DND-41 (cell line): ENCODE results near the gene ACACA.

Experiments used
- ATAC-seq: fragments of 200-7000 bp; cut with Tn5 transposase; 3 replicates; pipeline ENCODE4 v1.9.1; 2021; ENCODE audit warnings: low read depth; ENCODE audit not compliant: insufficient read depth
- DNase-seq: peaks from one replicate; pipeline ENCODE4 v3.0.0-alpha.2; 2020
- H2AFZ ChIP-seq: 2 replicates; pipeline ENCODE4 v1.6.0; 2012; ENCODE audit warnings: low read depth, low read length
- H3K27ac ChIP-seq: 2 replicates; pipeline ENCODE4 v1.5.1; 2012; ENCODE audit warnings: low read length, inconsistent platforms
- H3K27me3 ChIP-seq: fragments of 200-600 bp; sonication (generic); 2 replicates; pipeline ENCODE4 v1.6.0; 2012; ENCODE audit warnings: low read length, mild to moderate bottlenecking, inconsistent platforms; ENCODE audit not compliant: insufficient read depth, poor library complexity
- H3K36me3 ChIP-seq: 2 replicates; pipeline ENCODE4 v1.5.1; 2012; ENCODE audit warnings: low read length, inconsistent platforms; ENCODE audit not compliant: insufficient read depth
- H3K4me1 ChIP-seq: 2 replicates; pipeline ENCODE4 v1.5.1; 2012; ENCODE audit warnings: mild to moderate bottlenecking, low read length; ENCODE audit not compliant: insufficient read depth
- H3K4me2 ChIP-seq: 2 replicates; pipeline ENCODE4 v1.6.0; 2012; ENCODE audit warnings: mild to moderate bottlenecking, moderate library complexity, low read length, inconsistent platforms; ENCODE audit not compliant: insufficient read depth
- H3K4me3 ChIP-seq, 2 experiments: fragments of 200-600 bp in 1 of 2; shearing (Covaris generic) in 1 of 2; 2 replicates each; pipeline ENCODE4 v1.5.1; 2012 to 2016; ENCODE audit warnings: inconsistent platforms in 2 of 2, low read length in 2 of 2, mild to moderate bottlenecking in 2 of 2, low read depth in 1 of 2, moderate library complexity in 1 of 2
- H3K79me2 ChIP-seq: 2 replicates; pipeline ENCODE4 v1.6.0; 2012; ENCODE audit warnings: low read length, inconsistent platforms; ENCODE audit not compliant: insufficient read depth
- H3K9ac ChIP-seq: 2 replicates; pipeline ENCODE4 v1.6.0; 2012; ENCODE audit warnings: low read depth, mild to moderate bottlenecking, inconsistent platforms, low read length, moderate library complexity
- H3K9me3 ChIP-seq: 2 replicates; pipeline ENCODE4 v1.5.1; 2012; ENCODE audit warnings: low read length, moderate library complexity, mild to moderate bottlenecking, inconsistent platforms; ENCODE audit not compliant: insufficient read depth, severe bottlenecking
- H4K20me1 ChIP-seq: 2 replicates; pipeline ENCODE4 v1.6.0; 2012; ENCODE audit warnings: low read length; ENCODE audit not compliant: insufficient read depth
- EZH2 ChIP-seq: IDR thresholded peaks from 3 replicates; pipeline ENCODE4 v1.6.1; 2012; ENCODE audit warnings: borderline replicate concordance, low read depth, mild to moderate bottlenecking, moderate library complexity, low read length, inconsistent platforms; ENCODE audit not compliant: severe bottlenecking
- TF ChIP-seq, protein P1 (sequence below): IDR thresholded peaks from 2 replicates; pipeline ENCODE4 v1.5.1; 2012; ENCODE audit warnings: borderline replicate concordance, low read length, moderate library complexity, mild to moderate bottlenecking; ENCODE audit not compliant: poor library complexity, severe bottlenecking; ENCODE audit errors: extremely low read depth

ACACA gene

DNA sequence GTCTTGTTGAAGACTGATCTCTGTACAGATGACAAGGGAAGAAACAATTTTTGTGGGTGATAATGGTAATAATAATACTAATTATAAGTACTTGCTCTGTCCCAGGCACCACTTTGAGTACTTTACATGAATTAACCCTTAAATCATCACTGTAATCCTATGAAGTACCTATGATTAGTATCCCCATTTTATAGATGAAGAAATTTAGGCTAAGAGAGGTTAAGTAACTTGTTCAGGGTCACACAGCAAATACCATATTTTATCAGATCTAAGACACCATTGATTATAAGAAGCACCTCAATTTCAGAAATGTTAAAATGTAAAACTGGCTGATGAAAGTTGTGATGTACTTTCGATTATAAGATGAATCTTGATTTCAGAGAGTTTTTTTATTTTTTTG lies 18.6 kb upstream of the ACACA start:
- no peak overlapping the region for H3K4me2 ChIP-seq
- peaks cover 18% of the 10 kb centered on the region for H3K79me2 ChIP-seq
- no peaks in the 10 kb centered on the region for H3K9me3 ChIP-seq
- no peaks in the 10 kb centered on the region for H3K4me1 ChIP-seq
- no peak overlapping the region for H3K27ac ChIP-seq
- peaks cover 4% of the 10 kb centered on the region; the same call in 1 of the 2 replicates for H4K20me1 ChIP-seq
- H3K9ac ChIP-seq, result no peak overlapping the region
- H2AFZ ChIP-seq, result no peak overlapping the region
- no peaks in the 10 kb centered on the region for H3K27me3 ChIP-seq
- DNase-seq, result no peak
- TF ChIP-seq EZH2, result no peak
- TF ChIP-seq, protein P1, sequence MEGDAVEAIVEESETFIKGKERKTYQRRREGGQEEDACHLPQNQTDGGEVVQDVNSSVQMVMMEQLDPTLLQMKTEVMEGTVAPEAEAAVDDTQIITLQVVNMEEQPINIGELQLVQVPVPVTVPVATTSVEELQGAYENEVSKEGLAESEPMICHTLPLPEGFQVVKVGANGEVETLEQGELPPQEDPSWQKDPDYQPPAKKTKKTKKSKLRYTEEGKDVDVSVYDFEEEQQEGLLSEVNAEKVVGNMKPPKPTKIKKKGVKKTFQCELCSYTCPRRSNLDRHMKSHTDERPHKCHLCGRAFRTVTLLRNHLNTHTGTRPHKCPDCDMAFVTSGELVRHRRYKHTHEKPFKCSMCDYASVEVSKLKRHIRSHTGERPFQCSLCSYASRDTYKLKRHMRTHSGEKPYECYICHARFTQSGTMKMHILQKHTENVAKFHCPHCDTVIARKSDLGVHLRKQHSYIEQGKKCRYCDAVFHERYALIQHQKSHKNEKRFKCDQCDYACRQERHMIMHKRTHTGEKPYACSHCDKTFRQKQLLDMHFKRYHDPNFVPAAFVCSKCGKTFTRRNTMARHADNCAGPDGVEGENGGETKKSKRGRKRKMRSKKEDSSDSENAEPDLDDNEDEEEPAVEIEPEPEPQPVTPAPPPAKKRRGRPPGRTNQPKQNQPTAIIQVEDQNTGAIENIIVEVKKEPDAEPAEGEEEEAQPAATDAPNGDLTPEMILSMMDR, result no peak
- ATAC-seq, result no peak
- no peak overlapping the region for H3K4me3 ChIP-seq
- H3K36me3 ChIP-seq, result peaks cover 81% of the 10 kb centered on the region

DNA sequence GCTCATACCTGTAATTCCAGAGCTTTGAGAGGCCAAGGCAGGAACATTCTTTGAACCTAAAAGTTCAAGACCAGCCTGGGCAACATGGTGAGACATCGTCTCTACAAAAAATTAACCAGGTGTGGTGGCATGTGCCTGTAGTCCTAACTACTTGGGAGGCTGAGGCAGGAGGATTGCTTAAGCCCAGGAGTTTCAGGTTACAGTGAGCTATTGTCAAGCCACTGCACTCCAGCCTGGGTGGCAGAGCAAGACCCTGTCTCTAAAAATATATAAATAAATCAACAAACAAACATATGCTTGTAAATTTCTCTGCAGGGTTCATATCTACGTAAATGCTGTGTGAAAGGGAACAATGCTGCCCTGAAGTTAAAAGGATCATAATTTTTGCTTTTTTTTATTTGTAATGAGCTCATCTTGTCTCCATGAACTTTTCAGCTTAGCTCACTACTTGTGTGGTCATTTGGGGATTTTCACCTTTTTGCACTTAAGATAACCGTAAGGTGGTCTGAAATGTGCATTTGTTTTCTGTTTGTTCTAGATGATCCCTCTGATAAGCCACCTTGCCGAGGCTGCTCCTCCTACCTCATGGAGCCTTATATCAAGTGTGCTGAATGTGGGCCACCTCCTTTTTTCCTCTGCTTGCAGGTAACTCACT lies 16.5 kb upstream of the ACACA start:
- no peak overlapping the region for H3K4me3 ChIP-seq
- H3K27me3 ChIP-seq, result no peaks in the 10 kb centered on the region
- no peak overlapping the region for H3K27ac ChIP-seq
- ATAC-seq, result no peak
- no peak for TF ChIP-seq EZH2
- TF ChIP-seq, protein P1, result no peak
- peaks cover 8% of the 10 kb centered on the region; the same call in 1 of the 2 replicates for H4K20me1 ChIP-seq
- no peak overlapping the region for H3K9ac ChIP-seq
- no peaks in the 10 kb centered on the region for H3K9me3 ChIP-seq
- H3K4me1 ChIP-seq, result no peaks in the 10 kb centered on the region
- no peak for DNase-seq
- H3K79me2 ChIP-seq, result peaks cover 30% of the 10 kb centered on the region
- peaks cover 85% of the 10 kb centered on the region for H3K36me3 ChIP-seq
- no peak overlapping the region for H3K4me2 ChIP-seq
- H2AFZ ChIP-seq, result no peak overlapping the region

DNA sequence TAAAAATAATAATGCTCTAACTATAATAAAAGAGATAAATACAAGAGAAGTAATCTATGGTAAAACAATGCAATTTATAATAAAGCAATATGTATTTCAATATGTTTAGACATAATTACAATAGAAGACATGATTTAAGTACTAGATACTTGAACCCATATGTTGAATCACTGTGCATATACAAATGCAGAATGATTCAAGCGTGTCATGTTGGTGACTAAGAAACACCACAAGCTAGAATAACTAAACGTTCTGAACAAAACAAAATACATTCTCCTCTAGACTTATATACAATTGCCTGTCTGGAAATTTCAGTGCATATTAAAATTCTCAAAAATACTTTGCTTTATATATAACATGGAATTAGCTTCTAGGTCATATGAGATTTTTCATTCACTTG lies 11.2 kb upstream of the ACACA start:
- H3K36me3 ChIP-seq, result peaks cover 86% of the 10 kb centered on the region
- peaks cover 8% of the 10 kb centered on the region; the same call in 1 of the 2 replicates for H4K20me1 ChIP-seq
- DNase-seq (no peak), ATAC-seq (no peak)
- H3K9me3 ChIP-seq, result no peaks in the 10 kb centered on the region
- no peak overlapping the region for H3K4me3 ChIP-seq
- no peak overlapping the region for H3K4me2 ChIP-seq
- H2AFZ ChIP-seq, result no peak overlapping the region
- peaks cover 68% of the 10 kb centered on the region for H3K79me2 ChIP-seq
- TF ChIP-seq, protein P1, result no peak
- no peak for TF ChIP-seq EZH2
- H3K4me1 ChIP-seq, result peaks cover 5% of the 10 kb centered on the region; the same call in 1 of the 2 replicates
- H3K9ac ChIP-seq, result no peak overlapping the region
- no peaks in the 10 kb centered on the region for H3K27me3 ChIP-seq
- no peak overlapping the region for H3K27ac ChIP-seq
